AG04449 (cell line): ENCODE results near the gene CADPS.

Source experiments
- CTCF ChIA-PET: fragments of 350-600 bp; formaldehyde crosslinking; extraction: SDS; loops from one replicate; lab custom pipeline; 2021; ENCODE audit warnings: antibody characterized with exemption; lab: Yijun Ruan, JAX
- POLR2A ChIA-PET: fragments of 400-600, 350-600 bp; formaldehyde crosslinking; extraction: SDS; loops from one replicate; lab custom pipeline; 2020; ENCODE audit warnings: antibody characterized with exemption, inconsistent platforms; lab: Yijun Ruan, JAX
- DNase-seq: peaks from one replicate; pipeline ENCODE4 v3.0.0-alpha.2; 2010; ENCODE audit warnings: low read depth, low spot score
- H3K4me3 ChIP-seq: 2 replicates; pipeline ENCODE4 v1.5.1; 2011; ENCODE audit warnings: low read depth, mild to moderate bottlenecking, control low read depth, low read length
- CTCF ChIP-seq: IDR thresholded peaks from one replicate; pipeline ENCODE4 v1.5.1; 2011; ENCODE audit warnings: mild to moderate bottlenecking, moderate library complexity, low read length, control low read depth, inconsistent platforms; ENCODE audit not compliant: insufficient read depth; ENCODE audit errors: missing control alignments

Gene CADPS

DNA sequence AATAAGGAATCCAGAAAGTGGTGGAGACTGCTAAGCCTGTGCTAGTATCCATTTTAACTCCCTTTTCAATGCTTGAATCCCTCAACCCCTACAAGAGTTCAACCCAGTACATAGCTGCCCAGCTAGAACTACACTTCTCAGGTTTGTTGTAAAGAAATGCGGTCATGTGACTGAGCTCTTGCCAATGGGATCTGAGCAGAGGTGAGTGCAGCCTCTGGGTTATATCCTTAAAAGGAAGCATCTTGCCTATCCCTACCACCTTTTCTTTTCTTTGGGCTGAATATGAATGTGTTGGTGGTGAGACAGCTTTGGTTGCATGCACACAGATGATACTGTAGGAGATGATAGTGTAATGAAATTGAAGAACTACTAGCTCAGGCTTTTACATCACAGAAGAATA lies 139.7 kb downstream of the CADPS start:
- ChIA-PET POLR2A (no interaction called here), CTCF (no interaction called here)
- no peak for TF ChIP-seq CTCF
- no peak overlapping the region for H3K4me3 ChIP-seq
- no peak for DNase-seq

DNA sequence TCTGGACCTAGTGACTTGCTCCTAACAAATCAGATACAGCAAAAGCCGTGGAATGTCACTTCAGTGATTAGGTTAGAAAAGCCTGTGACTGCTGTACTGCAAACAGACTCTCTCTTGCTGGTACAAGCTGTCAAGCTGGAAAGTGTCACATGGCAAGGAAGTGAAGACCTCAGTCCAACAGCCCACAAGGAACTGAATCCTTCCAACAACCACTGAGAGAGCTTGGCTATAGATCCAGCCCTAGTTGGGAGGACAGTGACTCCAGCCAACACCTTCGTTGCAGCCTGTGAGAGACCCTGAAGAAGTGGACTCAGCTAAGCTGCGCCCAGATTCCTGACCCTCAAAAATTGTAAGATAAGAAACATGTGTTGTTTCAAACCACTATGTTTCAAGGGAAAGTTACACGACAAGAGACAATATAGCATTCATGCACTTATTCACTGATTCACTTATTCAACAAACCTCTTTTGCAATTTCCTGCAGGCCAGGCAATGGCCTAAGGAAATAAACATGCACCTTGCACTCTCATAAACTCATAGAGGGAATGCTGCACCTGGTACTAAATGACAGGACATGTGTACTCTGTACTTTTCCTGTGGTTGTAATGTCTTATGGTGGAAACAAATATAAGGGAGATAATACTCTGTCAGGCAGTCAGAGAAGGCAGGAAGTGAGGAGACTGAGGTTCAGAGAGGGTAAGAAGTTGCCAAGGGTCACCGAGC lies 142.9 kb downstream of the CADPS start:
- H3K4me3 ChIP-seq, result no peak overlapping the region
- ChIA-PET CTCF (no interaction called here), POLR2A (no interaction called here)
- no peak for DNase-seq
- no peak for TF ChIP-seq CTCF

DNA sequence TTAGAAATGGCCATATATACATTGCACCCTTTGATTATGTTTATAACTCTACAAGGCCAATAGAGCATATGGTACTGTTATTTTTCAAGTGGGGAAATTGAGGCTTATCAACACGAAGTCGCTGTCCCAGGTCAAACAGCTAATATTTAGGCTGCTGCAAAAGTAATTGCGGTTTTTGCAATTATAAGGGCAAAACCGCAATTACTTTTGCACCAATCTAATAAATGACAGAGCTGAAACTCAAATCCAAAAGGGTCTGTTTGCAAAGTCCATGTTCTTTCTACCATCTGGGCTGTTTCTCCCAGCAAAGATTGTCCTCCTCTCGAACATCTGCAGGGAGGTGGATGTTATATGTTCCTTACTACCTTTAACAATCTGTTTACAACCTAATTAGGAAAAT lies 147.2 kb downstream of the CADPS start:
- no peak for TF ChIP-seq CTCF
- H3K4me3 ChIP-seq, result no peak overlapping the region
- ChIA-PET POLR2A (no interaction called here), CTCF (interaction anchor here (0.9 kb wide), 1 partner anchor 465 kb away, joined by 3 read pairs; no protein-coding TSS in a partner anchor)
- DNase-seq, result no peak

- CTCF ChIA-PET, result no interaction called here
- no peak for DNase-seq
- POLR2A ChIA-PET, result no interaction called here
- no peak overlapping the region for H3K4me3 ChIP-seq
- no peak for TF ChIP-seq CTCF
Observed at GRCh38 chr3:62727536-62727935, 147.7 kb downstream of the CADPS start.

DNA sequence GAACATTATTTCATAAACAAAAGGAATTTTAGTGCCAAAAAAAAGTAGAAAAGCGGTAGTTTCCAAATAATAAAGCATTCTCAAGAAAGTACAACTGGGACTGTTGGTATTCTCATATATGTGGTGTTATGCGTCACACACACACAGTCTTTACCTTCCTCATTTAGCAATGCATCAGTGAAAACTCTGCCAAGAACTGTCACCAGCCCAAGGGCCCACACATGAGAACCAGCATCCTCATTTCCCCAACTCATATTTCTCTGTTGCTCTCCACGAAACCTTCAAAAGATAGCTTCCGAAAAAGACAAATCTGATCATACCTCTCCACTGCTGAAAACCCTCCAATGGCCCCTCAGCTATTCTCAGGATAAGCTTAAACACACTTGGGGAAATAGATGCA lies 150.7 kb downstream of the CADPS start:
- ChIA-PET POLR2A (no interaction called here), CTCF (interaction anchor here (1.0 kb wide), 1 partner anchor 71 kb away, joined by 3 read pairs; no protein-coding TSS in a partner anchor)
- H3K4me3 ChIP-seq, result no peak overlapping the region
- no peak for DNase-seq
- TF ChIP-seq CTCF, result no peak

DNA sequence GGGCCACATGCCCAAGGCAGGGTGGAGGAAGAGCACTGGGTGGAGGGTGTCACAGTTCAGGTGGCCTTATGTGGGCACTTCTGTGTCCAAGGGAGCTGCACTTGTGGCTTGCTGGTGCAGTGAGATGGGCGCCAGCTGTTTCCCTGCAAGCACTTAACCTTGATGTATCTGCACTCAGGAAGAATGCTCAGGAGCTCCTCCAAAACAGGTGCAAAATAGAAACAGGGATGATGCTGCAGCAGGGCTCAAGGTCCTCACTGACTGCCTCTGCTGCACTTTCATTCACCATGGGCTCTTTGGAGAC lies 151.3 kb downstream of the CADPS start:
- CTCF ChIA-PET, result no interaction called here

More for the DNA sequence above, 151.3 kb downstream of the CADPS start:
- no peak overlapping the region for H3K4me3 ChIP-seq
- no peak for DNase-seq
- POLR2A ChIA-PET, result no interaction called here
- TF ChIP-seq CTCF, result no peak
